CD4-positive, alpha-beta T cell treated with Interleukin-15 for 4 hours (primary cell): ENCODE results near the gene XCL2.
A peak's percentile ranks its signal among the peaks of the same experiment; 100 is the strongest.

Experiments
- DNase-seq: peaks from one replicate; pipeline ENCODE4 v3.0.0-alpha.2; 2020; ENCODE audit warnings: low spot score

Gene XCL2

GRCh38 chr1:168513656-168514404 lies 30.0 kb downstream of the XCL2 start:
- no peak for DNase-seq

GRCh38 chr1:168512864-168513595 lies 30.8 kb downstream of the XCL2 start:
- peak; percentile 40 for DNase-seq

- DNase-seq, result no peak
These were observed 33.7 kb downstream of the XCL2 start for GRCh38 chr1:168509875-168510791.

- no peak for DNase-seq
These were observed 34.6 kb downstream of the XCL2 start for GRCh38 chr1:168509210-168509609.

- DNase-seq, result no peak
These were observed 36.0 kb downstream of the XCL2 start for GRCh38 chr1:168507828-168508227.

GRCh38 chr1:168507231-168507630 lies 36.6 kb downstream of the XCL2 start:
- DNase-seq, result no peak

GRCh38 chr1:168506204-168506819 lies 37.5 kb downstream of the XCL2 start:
- DNase-seq, result no peak

GRCh38 chr1:168505006-168505405 lies 38.8 kb downstream of the XCL2 start:
- DNase-seq, result no peak

GRCh38 chr1:168504064-168504837 lies 39.5 kb downstream of the XCL2 start:
- peak; percentile 12 for DNase-seq

GRCh38 chr1:168499688-168500049 lies 44.1 kb downstream of the XCL2 start:
- DNase-seq, result no peak

- no peak for DNase-seq
These were observed 44.7 kb downstream of the XCL2 start for GRCh38 chr1:168498956-168499687.

GRCh38 chr1:168498159-168498631 lies 45.6 kb downstream of the XCL2 start:
- DNase-seq, result no peak

GRCh38 chr1:168497376-168497950 lies 46.3 kb downstream of the XCL2 start:
- no peak for DNase-seq

GRCh38 chr1:168491527-168492164 lies 52.2 kb downstream of the XCL2 start:
- DNase-seq, result no peak
